Measurements from ENCODE around the gene CRYGC.

Gene CRYGC

DNA sequence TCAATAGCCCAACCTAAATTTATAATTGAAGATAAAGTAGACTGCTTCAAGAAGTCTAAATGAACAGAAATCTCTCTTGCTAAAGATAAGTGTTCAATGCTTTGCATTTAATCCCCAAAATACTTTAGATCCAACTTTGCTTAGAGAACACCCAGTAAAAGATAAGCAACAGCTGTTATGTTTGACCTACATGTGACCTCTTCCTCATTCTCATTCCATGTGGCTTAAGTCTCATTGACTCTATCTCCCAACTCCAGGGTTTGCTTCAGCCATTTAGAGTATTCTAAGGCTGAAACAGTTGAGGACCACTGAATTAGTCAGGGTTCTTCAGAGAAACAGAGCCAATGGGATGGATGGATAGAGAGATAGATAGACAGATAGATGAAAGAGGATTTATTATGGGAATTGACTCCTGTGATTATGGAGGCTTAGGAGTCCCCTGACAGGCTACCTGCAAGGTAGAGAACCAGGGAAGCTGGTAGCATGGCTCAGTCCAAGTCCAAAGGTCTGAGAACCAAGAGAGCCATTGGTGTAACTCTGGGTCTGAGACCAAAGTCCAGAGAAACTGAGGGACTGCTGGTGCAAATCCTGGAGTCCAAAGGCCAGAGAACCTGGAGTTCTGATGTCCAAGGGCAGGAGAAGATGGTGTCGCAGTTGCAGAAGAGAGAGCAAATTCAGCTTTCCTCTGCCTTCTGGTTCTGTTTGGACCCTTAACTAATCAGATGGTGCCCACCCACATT lies 37.4 kb downstream of the CRYGC start:
- no peak for DNase-seq

DNA sequence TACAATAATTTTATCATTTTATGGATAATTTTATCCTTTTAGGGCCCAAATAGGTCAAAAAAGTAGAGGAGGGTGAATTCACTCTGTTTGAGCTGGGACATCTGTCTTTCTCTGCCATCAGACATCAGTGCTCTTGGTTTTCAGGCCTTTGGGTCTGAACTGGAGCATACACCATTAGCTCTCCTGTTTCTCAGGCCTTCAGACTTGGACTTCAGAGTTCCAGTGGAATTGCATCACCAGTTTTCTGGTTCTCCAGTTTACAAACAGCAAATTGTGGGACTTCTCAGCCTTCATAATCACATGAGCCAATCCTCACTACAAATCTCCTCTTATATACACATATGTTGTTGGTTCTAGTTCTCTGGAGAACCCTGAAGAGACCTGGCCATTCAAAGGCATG lies 39.2 kb downstream of the CRYGC start:
- DNase-seq = no peak

DNA sequence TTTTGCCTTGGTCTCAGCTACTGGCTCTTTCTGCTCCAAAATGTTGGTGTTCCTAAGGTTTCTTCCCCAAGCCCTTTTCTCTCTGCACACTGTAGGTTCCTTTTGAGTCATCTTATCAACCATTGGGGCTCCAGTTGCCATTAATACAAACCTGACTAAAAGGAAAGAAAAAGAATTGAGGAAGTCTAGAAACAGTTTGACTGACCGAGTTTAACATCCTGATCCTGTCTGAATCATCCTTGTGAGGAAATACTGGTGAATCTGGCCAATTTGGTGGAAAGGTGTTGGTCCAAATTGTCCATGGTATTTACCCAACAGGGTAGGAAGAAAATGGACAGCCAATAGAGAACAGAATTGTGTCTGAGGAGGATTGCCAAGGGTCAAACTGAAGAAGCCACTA lies 43.6 kb downstream of the CRYGC start:
- no peak for DNase-seq

DNA sequence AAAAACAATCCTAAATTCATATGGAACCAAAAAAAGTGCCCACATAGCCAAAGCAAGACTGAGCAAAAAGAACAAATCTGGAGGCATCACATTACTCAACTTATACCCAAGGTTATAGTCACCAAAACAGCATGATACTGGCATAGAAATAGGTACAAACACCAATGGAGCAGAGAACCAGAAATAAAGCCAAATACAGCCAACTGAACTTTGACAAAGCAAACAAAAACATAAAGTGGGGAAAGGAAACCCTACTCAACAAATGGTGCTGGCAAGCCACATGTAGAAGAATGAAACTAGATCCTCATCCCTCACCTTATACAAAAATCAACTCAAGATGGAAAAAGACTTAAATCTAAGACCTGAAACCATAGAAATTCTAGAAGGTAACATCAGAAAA lies 45.8 kb downstream of the CRYGC start:
- no peak for DNase-seq

Measured in midbrain (tissue), 1 donor.